GM13977 (cell line): ENCODE measurements around the gene FAN1.

Experiments
- DNase-seq: peaks from one replicate; pipeline ENCODE4 v3.0.0; 2012; ENCODE audit warnings: low spot score
- CTCF ChIP-seq: IDR thresholded peaks from 2 replicates; pipeline ENCODE4 v1.5.1; 2012; ENCODE audit warnings: mild to moderate bottlenecking, control low read depth; ENCODE audit not compliant: insufficient read depth; ENCODE audit errors: extremely low read depth, missing control alignments
- in situ Hi-C: fragments of 300-500 bp; cut with MboI; formaldehyde crosslinking; loops from one replicate; pipeline ENCODE4 v1.12.0; 2022; ENCODE audit warnings: low sequenced_read_pairs, low pct_unique_long_range_greater_than_20kb, mixed read lengths, inconsistent platforms; ENCODE audit not compliant: unreplicated experiment

FAN1 gene

GRCh38 chr15:30918366-30918765 lies 14.7 kb downstream of the FAN1 start:
- no peak for DNase-seq
- in situ Hi-C loops, result no loop called here
- no peak for TF ChIP-seq CTCF

DNA sequence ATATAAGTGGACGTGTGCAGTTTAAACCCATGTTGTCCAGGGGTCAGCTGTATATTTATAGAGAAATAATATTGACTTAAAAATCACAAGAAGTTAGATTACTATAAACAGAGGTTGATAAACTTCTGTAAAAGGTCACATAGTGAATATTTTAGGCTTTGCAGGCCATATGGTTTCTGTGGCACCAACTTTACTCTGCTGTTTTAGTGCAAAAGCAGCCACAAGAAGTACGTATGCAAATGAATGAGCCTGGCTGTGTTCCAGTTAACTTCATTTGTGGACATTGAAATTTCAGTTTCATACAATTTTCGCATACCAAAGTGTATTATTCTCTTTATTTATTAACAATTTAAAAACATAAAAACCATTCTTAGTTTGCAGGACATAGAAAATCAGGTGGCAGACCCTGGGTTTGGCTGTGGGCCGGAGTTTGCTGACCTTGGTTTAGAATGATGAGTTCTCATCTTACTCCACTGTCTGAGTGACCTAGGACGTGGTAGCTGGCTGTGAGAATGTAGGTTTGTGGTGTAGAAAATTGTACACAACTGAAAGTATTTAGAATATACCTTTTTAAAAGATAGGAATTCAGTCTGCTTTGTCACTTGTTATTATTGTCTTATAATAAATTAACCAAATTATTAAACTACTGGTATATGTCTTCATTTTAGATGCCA lies 16.3 kb downstream of the FAN1 start:
- no peak for TF ChIP-seq CTCF
- no peak for DNase-seq
- in situ Hi-C loops, result no loop called here

GRCh38 chr15:30921106-30921505 lies 17.4 kb downstream of the FAN1 start:
- no peak for TF ChIP-seq CTCF
- in situ Hi-C loops, result no loop called here
- no peak for DNase-seq

DNA sequence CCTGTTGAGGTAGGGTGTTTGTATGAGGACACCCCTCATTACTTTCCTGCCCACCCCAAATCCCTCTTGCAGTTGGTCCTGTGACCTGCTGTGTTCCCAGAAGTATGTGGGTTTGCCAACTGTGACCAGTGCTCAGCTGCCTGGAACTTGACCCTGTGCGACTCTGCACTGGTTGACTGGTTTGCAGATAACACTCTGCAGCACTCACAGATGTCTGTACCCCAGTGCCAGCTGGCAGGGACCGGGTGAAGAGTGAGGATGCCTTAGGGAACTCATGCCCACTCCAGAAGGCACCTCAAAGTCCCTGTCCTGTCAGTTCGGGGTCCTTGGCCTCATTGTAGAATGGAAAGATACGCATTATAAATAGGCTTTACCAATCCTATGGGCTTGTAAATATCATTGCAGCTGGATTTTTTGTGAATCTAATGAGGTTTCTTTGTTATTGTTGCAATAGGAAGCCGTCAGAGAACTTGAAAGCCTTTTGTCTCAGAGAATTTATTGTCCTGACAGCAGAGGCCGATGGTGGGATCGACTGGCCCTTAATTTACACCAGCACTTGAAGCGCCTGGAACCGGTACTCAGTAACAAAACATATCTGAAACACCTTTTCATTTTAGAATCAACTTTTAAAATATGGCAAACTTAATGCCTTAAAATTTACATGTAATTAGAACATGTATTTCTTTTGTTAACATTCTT lies 18.2 kb downstream of the FAN1 start:
- DNase-seq, result no peak
- in situ Hi-C loops, result no loop called here
- no peak for TF ChIP-seq CTCF

DNA sequence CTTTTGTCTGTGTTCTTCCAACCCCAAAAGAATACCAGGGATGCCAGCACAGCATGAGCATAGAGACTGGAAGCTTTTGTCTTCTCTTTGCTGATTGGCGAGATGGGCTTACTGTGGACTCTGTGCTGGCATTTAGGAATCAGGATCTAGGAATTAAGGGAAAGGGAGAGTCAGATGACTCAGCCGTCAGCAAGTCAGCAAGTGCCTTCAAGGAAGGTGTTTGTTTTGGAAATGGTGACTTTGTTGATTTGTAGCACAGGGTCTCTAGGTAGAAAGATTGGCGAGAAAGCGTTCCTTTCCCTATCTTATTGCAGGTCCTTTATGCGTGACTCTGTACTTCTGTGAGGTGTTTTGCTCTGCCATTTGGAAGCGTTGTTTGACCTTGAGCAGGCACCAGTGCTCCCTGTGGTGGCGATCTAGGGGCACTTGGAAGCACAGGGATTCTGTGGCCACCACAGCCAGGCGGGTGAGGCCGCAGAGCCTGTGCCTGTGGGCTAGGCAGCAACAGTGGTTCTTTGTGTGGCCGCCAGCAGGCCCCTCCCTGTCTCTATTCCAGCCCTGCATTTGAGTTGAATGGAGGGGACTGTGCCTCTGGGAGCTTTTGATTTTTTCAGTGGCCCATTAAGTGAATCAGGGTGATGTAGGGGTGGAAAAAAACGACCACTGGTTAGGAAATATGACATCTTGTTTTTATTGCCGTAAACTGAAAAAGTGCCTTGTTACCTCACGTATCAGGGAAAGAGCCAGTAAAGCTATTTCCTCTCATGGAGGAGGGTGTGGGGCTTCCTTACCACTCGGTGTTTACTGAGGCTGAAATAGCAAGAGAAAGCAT lies 19.0 kb downstream of the FAN1 start:
- in situ Hi-C loops, result no loop called here
- DNase-seq, result no peak
- no peak for TF ChIP-seq CTCF

DNA sequence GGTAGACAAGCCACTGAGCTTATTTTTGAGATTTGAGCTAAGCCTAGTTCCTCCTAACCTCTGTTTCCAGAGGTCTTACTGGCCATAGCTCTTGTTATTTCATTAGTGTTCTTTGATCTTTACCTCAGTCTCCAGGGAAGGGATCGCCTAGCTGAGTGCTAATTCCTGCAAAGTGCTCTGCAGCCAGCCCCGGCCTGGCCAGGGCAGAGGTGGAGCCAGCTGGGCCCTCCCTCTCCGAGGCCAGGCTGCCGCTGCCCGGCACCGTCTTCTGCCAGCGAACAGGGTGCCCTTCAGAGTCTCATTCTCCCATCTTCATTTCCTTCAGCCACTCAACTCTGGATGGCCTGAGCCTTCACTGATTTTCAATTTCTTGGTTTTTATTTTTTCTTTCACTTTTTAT lies 19.7 kb downstream of the FAN1 start:
- TF ChIP-seq CTCF, result no peak
- in situ Hi-C loops, result no loop called here
- DNase-seq, result no peak
